HL-60 (cell line): ENCODE measurements around the gene GAD2.

Experiments
- CTCF ChIP-seq: IDR thresholded peaks from one replicate; pipeline ENCODE4 v1.5.1; 2011; ENCODE audit warnings: low read length, control low read depth, inconsistent platforms; ENCODE audit not compliant: insufficient read depth
- GABPA ChIP-seq: IDR thresholded peaks from 2 replicates; pipeline ENCODE4 v1.6.1; 2012; ENCODE audit warnings: low read depth
- POLR2AphosphoS5 ChIP-seq: IDR thresholded peaks from 2 replicates; pipeline ENCODE4 v1.6.1; 2012; ENCODE audit warnings: low read depth
- REST ChIP-seq: IDR thresholded peaks from 2 replicates; pipeline ENCODE4 v1.6.1; 2012; ENCODE audit warnings: low read depth; ENCODE audit not compliant: insufficient replicate concordance

- TF ChIP-seq CTCF (no peak), REST (no peak), POLR2AphosphoS5 (no peak), GABPA (no peak)
Observed at GRCh38 chr10:26199841-26200240, 16.7 kb upstream of the GAD2 start.
